ENCODE results near the gene CCBE1.
"Not testable (repeated sequence)": the region's sequence is repeated elsewhere in the genome, so short reads cannot be mapped to it uniquely, and the experiment has no call there.

Gene CCBE1

DNA sequence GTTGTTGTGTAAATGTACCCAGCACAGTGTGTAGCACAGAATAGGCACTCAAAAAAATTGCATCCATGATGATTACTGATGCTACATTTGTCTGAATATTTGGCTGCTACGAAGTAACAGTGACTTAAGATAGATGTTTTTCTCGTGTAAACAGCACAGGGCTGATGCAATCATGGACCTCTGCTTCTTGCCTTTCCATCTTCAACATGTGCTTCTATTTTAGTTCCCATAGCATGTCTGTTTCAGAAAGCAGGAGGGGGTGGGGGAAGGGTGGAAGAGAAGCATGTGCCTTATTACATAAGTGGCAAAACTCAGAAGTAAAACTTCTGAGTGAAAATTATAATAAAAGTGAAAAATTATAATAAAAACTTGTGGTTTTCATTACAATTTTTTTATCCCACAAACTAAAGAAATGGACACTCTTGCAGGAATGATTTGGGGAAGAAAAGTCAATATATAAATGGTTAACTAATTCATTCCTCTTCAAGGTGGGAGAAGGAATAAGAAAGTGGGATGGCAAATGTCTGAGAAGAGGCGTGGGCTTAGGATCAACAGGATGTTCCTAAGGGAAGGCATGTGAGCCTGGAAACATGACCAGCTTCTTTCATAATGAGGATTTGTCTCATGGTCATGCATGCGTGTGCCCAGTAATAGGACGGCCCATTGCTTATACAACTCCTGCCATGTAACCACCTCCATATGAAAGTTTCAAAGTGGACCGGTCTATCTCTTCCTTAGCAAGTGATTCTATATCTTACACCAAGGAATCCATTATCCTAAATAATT is 27.2 kb downstream of the CCBE1 start:
- H3K9me3 ChIP-seq (ENCODE audit: control insufficient read depth, insufficient read depth, low read length), result no peaks in the 10 kb centered on the region
- no peak for DNase-seq (ENCODE audit: low read depth, low spot score)
- no CpG with 5 or more reads among the region's 6 CpGs for WGBS (ENCODE audit: insufficient coverage, insufficient read length)

GRCh38 chr18:59667488-59667887 is 29.7 kb downstream of the CCBE1 start:
- Histone ChIP-seq H3K4me3 (ENCODE audit: low read length) (no peak overlapping the region), H3K27me3 (ENCODE audit: control insufficient read depth, insufficient read depth, low read length) (no peaks in the 10 kb centered on the region), H3K36me3 (ENCODE audit: control insufficient read depth, insufficient read depth, low read length) (no peaks in the 10 kb centered on the region), H3K9me3 (ENCODE audit: control insufficient read depth, insufficient read depth, low read length) (no peaks in the 10 kb centered on the region), H3K27ac (ENCODE audit: low read length) (no peak overlapping the region), H3K4me1 (ENCODE audit: control insufficient read depth, insufficient read depth, low read length) (no peaks in the 10 kb centered on the region)
- DNase-seq (ENCODE audit: low read depth, low spot score), result no peak
- no CpG with 5 or more reads among the region's 4 CpGs for WGBS (ENCODE audit: insufficient coverage, insufficient read length)

More for the DNA sequence above, 27.2 kb downstream of the CCBE1 start:
- Histone ChIP-seq H3K4me1 (ENCODE audit: control insufficient read depth, insufficient read depth, low read length) (no peaks in the 10 kb centered on the region), H3K27ac (ENCODE audit: low read length) (no peak overlapping the region), H3K36me3 (ENCODE audit: control insufficient read depth, insufficient read depth, low read length) (no peaks in the 10 kb centered on the region), H3K4me3 (ENCODE audit: low read length) (no peak overlapping the region), H3K27me3 (ENCODE audit: control insufficient read depth, insufficient read depth, low read length) (no peaks in the 10 kb centered on the region)

GRCh38 chr18:59666007-59666402 is 31.2 kb downstream of the CCBE1 start:
- not testable (repeated sequence) for H3K4me3 ChIP-seq (ENCODE audit: low read length); H3K4me1 ChIP-seq (ENCODE audit: control insufficient read depth, insufficient read depth, low read length); H3K9me3 ChIP-seq (ENCODE audit: control insufficient read depth, insufficient read depth, low read length); H3K27ac ChIP-seq (ENCODE audit: low read length); DNase-seq (ENCODE audit: low read depth, low spot score); H3K36me3 ChIP-seq (ENCODE audit: control insufficient read depth, insufficient read depth, low read length); H3K27me3 ChIP-seq (ENCODE audit: control insufficient read depth, insufficient read depth, low read length)
- no CpG with 5 or more reads among the region's 9 CpGs for WGBS (ENCODE audit: insufficient coverage, insufficient read length)

GRCh38 chr18:59665057-59666006 is 31.9 kb downstream of the CCBE1 start:
- Histone ChIP-seq H3K9me3 (ENCODE audit: control insufficient read depth, insufficient read depth, low read length) (no peaks in the 10 kb centered on the region), H3K4me3 (ENCODE audit: low read length) (no peak overlapping the region), H3K27ac (ENCODE audit: low read length) (no peak overlapping the region), H3K36me3 (ENCODE audit: control insufficient read depth, insufficient read depth, low read length) (no peaks in the 10 kb centered on the region), H3K4me1 (ENCODE audit: control insufficient read depth, insufficient read depth, low read length) (no peaks in the 10 kb centered on the region), H3K27me3 (ENCODE audit: control insufficient read depth, insufficient read depth, low read length) (no peaks in the 10 kb centered on the region)
- whole genome bisulfite sequencing (ENCODE audit: insufficient coverage, insufficient read length), result no CpG with 5 or more reads among the region's 12 CpGs
- DNase-seq (ENCODE audit: low read depth, low spot score), result no peak

DNA sequence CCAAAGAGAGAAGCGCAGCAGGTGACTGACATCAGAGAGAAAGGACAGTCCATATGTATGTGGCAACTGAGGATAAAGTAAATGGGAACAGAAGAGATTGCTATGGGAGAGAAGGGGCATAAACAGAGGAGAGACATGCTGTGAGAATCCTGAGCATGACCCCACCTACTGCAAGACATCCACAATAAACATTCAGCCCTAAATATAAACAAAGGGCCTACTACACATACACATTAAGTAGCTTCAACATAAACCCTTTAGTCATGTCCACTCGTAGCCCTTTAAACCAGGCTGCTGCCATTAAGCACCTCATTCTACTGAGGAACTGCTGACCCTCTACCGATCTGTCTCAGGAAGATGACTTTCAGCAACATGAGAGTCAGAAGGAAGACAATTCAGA is 32.9 kb downstream of the CCBE1 start:
- no peaks in the 10 kb centered on the region for H3K4me1 ChIP-seq (ENCODE audit: control insufficient read depth, insufficient read depth, low read length)
- H3K4me3 ChIP-seq (ENCODE audit: low read length), result no peak overlapping the region
- H3K9me3 ChIP-seq (ENCODE audit: control insufficient read depth, insufficient read depth, low read length), result no peaks in the 10 kb centered on the region
- H3K27ac ChIP-seq (ENCODE audit: low read length), result no peak overlapping the region
- no peaks in the 10 kb centered on the region for H3K36me3 ChIP-seq (ENCODE audit: control insufficient read depth, insufficient read depth, low read length)
- H3K27me3 ChIP-seq (ENCODE audit: control insufficient read depth, insufficient read depth, low read length), result no peaks in the 10 kb centered on the region
- no peak for DNase-seq (ENCODE audit: low read depth, low spot score)
- no CpG with 5 or more reads among the region's 3 CpGs for WGBS (ENCODE audit: insufficient coverage, insufficient read length)

DNA sequence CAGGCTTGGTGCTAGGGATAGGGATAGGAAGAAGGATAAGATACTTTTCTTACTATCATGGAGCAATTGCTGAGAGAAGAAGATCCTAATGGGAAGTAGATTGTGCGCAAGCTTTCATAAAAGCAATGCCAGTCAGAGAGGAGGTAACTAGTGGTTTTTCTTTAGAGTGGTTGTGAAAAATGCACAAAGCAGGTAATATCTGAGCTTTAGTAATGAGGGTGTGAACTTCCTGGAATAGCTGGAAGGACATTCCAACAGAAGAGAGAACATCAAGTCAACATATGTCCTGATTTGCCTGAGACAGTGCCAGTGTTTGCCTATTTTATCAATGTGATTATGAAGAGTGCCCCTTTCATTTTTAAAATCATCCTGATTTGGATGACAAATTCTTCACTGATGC is 34.1 kb downstream of the CCBE1 start:
- H3K27me3 ChIP-seq (ENCODE audit: control insufficient read depth, insufficient read depth, low read length), result no peaks in the 10 kb centered on the region
- no peaks in the 10 kb centered on the region for H3K4me1 ChIP-seq (ENCODE audit: control insufficient read depth, insufficient read depth, low read length)
- H3K36me3 ChIP-seq (ENCODE audit: control insufficient read depth, insufficient read depth, low read length), result no peaks in the 10 kb centered on the region
- H3K27ac ChIP-seq (ENCODE audit: low read length), result no peak overlapping the region
- WGBS (ENCODE audit: insufficient coverage, insufficient read length), result no CpG with 5 or more reads among the region's 1 CpG
- H3K9me3 ChIP-seq (ENCODE audit: control insufficient read depth, insufficient read depth, low read length), result no peaks in the 10 kb centered on the region
- DNase-seq (ENCODE audit: low read depth, low spot score), result no peak
- H3K4me3 ChIP-seq (ENCODE audit: low read length), result no peak overlapping the region

- no peaks in the 10 kb centered on the region for H3K36me3 ChIP-seq (ENCODE audit: control insufficient read depth, insufficient read depth, low read length)
- no peaks in the 10 kb centered on the region for H3K9me3 ChIP-seq (ENCODE audit: control insufficient read depth, insufficient read depth, low read length)
- H3K27me3 ChIP-seq (ENCODE audit: control insufficient read depth, insufficient read depth, low read length), result no peaks in the 10 kb centered on the region
- H3K27ac ChIP-seq (ENCODE audit: low read length), result no peak overlapping the region
- no CpG with 5 or more reads among the region's 2 CpGs for WGBS (ENCODE audit: insufficient coverage, insufficient read length)
- DNase-seq (ENCODE audit: low read depth, low spot score), result no peak
- no peaks in the 10 kb centered on the region for H3K4me1 ChIP-seq (ENCODE audit: control insufficient read depth, insufficient read depth, low read length)
- no peak overlapping the region for H3K4me3 ChIP-seq (ENCODE audit: low read length)
These were observed 35.1 kb downstream of the CCBE1 start for GRCh38 chr18:59661891-59662701.

GRCh38 chr18:59660786-59661743 is 36.2 kb downstream of the CCBE1 start:
- WGBS (ENCODE audit: insufficient coverage, insufficient read length), result no CpG with 5 or more reads among the region's 8 CpGs
- no peak overlapping the region for H3K27ac ChIP-seq (ENCODE audit: low read length)
- no peak for DNase-seq (ENCODE audit: low read depth, low spot score)
- H3K9me3 ChIP-seq (ENCODE audit: control insufficient read depth, insufficient read depth, low read length), result no peaks in the 10 kb centered on the region
- H3K27me3 ChIP-seq (ENCODE audit: control insufficient read depth, insufficient read depth, low read length), result no peaks in the 10 kb centered on the region
- H3K36me3 ChIP-seq (ENCODE audit: control insufficient read depth, insufficient read depth, low read length), result no peaks in the 10 kb centered on the region
- H3K4me1 ChIP-seq (ENCODE audit: control insufficient read depth, insufficient read depth, low read length), result no peaks in the 10 kb centered on the region
- no peak overlapping the region for H3K4me3 ChIP-seq (ENCODE audit: low read length)

DNA sequence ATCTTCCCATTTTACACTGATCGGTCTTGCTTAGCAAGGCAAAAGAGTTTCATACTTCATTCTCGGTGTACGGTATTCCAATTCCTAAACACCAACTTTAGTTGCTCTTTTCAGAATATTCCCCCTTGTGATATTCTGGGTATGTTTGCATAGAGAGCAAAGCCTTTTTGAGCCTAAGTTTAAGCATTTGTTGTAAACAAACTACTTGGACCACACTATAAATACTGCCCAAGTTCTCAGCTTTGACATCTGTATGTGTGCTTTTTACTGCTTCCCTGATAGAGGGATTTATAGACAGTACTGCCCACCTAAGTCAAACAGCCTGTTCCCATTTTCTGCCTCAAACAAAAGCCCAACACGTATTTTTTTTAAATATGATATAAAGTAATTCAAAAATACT is 36.9 kb downstream of the CCBE1 start:
- H3K9me3 ChIP-seq (ENCODE audit: control insufficient read depth, insufficient read depth, low read length), result no peaks in the 10 kb centered on the region
- no peak for DNase-seq (ENCODE audit: low read depth, low spot score)
- no peak overlapping the region for H3K27ac ChIP-seq (ENCODE audit: low read length)
- no CpG with 5 or more reads among the region's 4 CpGs for WGBS (ENCODE audit: insufficient coverage, insufficient read length)
- no peaks in the 10 kb centered on the region for H3K27me3 ChIP-seq (ENCODE audit: control insufficient read depth, insufficient read depth, low read length)
- H3K4me1 ChIP-seq (ENCODE audit: control insufficient read depth, insufficient read depth, low read length), result no peaks in the 10 kb centered on the region
- H3K36me3 ChIP-seq (ENCODE audit: control insufficient read depth, insufficient read depth, low read length), result no peaks in the 10 kb centered on the region
- H3K4me3 ChIP-seq (ENCODE audit: low read length), result no peak overlapping the region
